HFFc6 (cell line): Measurements from ENCODE around the gene RIPPLY2. TPM values are rescaled to one million over a fixed set of nuclear protein-coding genes. Genes with fewer than 3 reads are reported as not detected.

Experiments used
- DNase-seq: peaks from one replicate; pipeline ENCODE4 v3.0.0-alpha.2; 2018
- H3K27ac Mint-ChIP-seq: 2 replicates; pipeline ENCODE4 v1.8.0; 2020; ENCODE audit warnings: mild to moderate bottlenecking, mixed read lengths
- H3K27me3 Mint-ChIP-seq: 2 replicates; pipeline ENCODE4 v1.8.0; 2021; ENCODE audit warnings: mild to moderate bottlenecking, moderate library complexity, mixed read lengths; ENCODE audit not compliant: insufficient read depth
- H3K36me3 Mint-ChIP-seq: 2 replicates; pipeline ENCODE4 v1.8.0; 2021; ENCODE audit warnings: low read depth, mixed read lengths
- H3K4me1 Mint-ChIP-seq: 2 replicates; pipeline ENCODE4 v1.8.0; 2020; ENCODE audit warnings: low read depth, mixed read lengths
- H3K4me3 Mint-ChIP-seq: 2 replicates; pipeline ENCODE4 v1.8.0; 2020; ENCODE audit warnings: mild to moderate bottlenecking, moderate library complexity, mixed read lengths
- H3K9me3 Mint-ChIP-seq: 2 replicates; pipeline ENCODE4 v1.8.0; 2020; ENCODE audit warnings: mild to moderate bottlenecking, mixed read lengths
- total RNA-seq, 6 experiments: library from RNA; stranded (reverse); fragmentation: NEBNext Ultra II Directional; extraction: Animal tissue kit (Norgen Biotek cat#: 25700); gene quantifications; 2 replicates in 1 of 6; 3 replicates in 5 of 6; pipeline ENCODE4 v1.2.3, GENCODE V29; 2021
- TF ChIP-seq, protein P1 (sequence below): fragments of 200-600 bp; sonication (generic); IDR thresholded peaks from 2 replicates; pipeline ENCODE4 v1.5.0; 2021; ENCODE audit warnings: antibody characterized with exemption, mild to moderate bottlenecking

The RIPPLY2 gene
- total RNA-seq, 6 experiments from 2014 or later: not detected

DNA sequence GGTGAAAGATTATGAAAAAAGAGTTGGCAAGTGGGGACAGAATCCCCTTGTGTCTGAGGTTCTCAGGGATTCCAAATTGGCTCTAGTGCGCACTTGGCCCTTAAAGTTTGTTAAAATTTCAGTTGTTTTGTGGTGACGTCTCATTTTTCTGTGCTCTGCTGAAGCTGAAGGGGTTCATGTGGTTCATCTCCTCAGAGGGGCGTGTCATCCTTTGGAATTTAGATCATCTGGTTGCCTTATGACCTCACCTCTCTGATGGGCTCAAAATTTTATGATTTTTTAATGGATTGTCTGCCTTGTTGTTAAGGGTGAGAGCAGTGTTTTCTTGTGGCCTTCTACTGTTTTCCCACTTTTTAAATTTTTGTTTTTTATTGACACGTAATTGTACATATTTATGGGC is 26.6 kb downstream of the RIPPLY2 start:
- no peak for DNase-seq

DNA sequence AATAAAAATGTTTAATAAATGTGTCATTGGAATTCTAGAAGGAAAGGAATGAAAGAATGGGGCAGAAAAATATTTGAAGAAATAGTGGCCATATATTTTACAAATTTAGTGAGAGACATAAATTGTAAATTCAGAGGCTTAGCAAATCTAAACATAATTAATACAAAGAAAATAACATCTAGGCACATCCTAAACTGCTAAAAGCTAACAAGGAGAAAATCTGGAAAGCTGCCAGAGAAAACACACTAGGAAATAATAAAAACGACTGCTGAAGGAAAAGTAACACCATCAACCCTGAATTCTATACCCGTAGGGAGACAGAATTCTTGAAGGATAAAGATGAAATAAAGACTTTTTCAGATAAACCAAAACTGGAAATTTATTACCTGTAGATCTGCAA is 30.1 kb downstream of the RIPPLY2 start:
- Mint-ChIP-seq H3K4me1 (peaks cover 49% of the 10 kb centered on the region), H3K4me3 (no peak overlapping the region), H3K27me3 (0 out of 2 replicates have a peak, but pooled peaks cover 1% of the 10 kb centered on the region), H3K36me3 (no peaks in the 10 kb centered on the region), H3K27ac (peak overlapping the region; percentile 12; the same call in 1 of the 2 replicates), H3K9me3 (no peaks in the 10 kb centered on the region)
- DNase-seq: no peak
- TF ChIP-seq, protein P1, sequence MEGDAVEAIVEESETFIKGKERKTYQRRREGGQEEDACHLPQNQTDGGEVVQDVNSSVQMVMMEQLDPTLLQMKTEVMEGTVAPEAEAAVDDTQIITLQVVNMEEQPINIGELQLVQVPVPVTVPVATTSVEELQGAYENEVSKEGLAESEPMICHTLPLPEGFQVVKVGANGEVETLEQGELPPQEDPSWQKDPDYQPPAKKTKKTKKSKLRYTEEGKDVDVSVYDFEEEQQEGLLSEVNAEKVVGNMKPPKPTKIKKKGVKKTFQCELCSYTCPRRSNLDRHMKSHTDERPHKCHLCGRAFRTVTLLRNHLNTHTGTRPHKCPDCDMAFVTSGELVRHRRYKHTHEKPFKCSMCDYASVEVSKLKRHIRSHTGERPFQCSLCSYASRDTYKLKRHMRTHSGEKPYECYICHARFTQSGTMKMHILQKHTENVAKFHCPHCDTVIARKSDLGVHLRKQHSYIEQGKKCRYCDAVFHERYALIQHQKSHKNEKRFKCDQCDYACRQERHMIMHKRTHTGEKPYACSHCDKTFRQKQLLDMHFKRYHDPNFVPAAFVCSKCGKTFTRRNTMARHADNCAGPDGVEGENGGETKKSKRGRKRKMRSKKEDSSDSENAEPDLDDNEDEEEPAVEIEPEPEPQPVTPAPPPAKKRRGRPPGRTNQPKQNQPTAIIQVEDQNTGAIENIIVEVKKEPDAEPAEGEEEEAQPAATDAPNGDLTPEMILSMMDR: no peak

More for the DNA sequence above, 26.6 kb downstream of the RIPPLY2 start:
- Mint-ChIP-seq H3K4me1 (peaks cover 56% of the 10 kb centered on the region), H3K4me3 (no peak overlapping the region), H3K27ac (no peak overlapping the region), H3K27me3 (0 out of 2 replicates have a peak, but pooled peaks cover 1% of the 10 kb centered on the region), H3K36me3 (no peaks in the 10 kb centered on the region), H3K9me3 (no peaks in the 10 kb centered on the region)
- TF ChIP-seq, protein P1: no peak

DNA sequence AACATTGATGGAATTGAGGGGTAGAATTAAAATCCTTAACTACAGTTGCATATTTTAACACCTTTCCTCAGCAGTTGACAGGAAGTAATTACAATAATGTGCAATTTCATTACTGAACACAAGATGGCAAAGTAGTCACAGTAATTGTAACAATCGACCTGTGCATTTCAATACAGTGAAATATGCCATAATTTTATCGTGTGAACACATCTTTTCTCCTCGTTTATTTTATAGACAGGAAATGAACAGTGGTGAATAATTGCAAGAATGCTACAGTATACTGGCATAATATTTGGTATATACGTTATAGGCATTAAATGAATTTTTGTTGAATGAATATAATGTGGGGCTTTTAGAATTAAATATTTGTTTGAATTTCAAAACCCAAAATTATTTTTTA is 31.4 kb downstream of the RIPPLY2 start:
- Mint-ChIP-seq H3K4me1 (peaks cover 41% of the 10 kb centered on the region), H3K27ac (no peak overlapping the region), H3K9me3 (no peaks in the 10 kb centered on the region), H3K36me3 (no peaks in the 10 kb centered on the region), H3K4me3 (no peak overlapping the region), H3K27me3 (0 out of 2 replicates have a peak, but pooled peaks cover 1% of the 10 kb centered on the region)
- DNase-seq: peak; percentile 53
- TF ChIP-seq, protein P1: peak; percentile 89

DNA sequence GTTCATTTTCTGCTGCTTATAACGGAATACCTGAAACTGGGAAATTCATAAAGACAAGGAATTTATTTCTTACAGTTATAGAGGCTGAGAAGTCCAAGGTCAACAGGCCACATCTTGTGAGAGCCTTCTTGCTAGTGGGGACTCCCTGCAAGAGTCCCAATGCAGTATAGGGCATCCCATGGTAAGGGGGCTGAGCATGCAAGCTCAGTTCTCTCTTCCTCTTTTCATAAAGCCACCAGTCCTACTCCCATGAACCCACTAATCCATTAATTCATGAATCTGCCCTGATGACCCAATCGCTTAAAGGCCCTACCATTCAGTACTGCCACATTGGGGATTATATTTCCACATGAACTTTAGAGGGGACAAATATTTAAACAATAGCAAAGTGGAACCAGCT is 32.8 kb downstream of the RIPPLY2 start:
- TF ChIP-seq, protein P1: no peak
- no peak for DNase-seq
- H3K4me3 Mint-ChIP-seq: no peak overlapping the region
- H3K27ac Mint-ChIP-seq: no peak overlapping the region
- H3K9me3 Mint-ChIP-seq: no peaks in the 10 kb centered on the region
- H3K36me3 Mint-ChIP-seq: 0 out of 2 replicates have a peak, but pooled peaks cover 5% of the 10 kb centered on the region
- 0 out of 2 replicates have a peak, but pooled peaks cover 1% of the 10 kb centered on the region for H3K27me3 Mint-ChIP-seq
- H3K4me1 Mint-ChIP-seq: peaks cover 34% of the 10 kb centered on the region

DNA sequence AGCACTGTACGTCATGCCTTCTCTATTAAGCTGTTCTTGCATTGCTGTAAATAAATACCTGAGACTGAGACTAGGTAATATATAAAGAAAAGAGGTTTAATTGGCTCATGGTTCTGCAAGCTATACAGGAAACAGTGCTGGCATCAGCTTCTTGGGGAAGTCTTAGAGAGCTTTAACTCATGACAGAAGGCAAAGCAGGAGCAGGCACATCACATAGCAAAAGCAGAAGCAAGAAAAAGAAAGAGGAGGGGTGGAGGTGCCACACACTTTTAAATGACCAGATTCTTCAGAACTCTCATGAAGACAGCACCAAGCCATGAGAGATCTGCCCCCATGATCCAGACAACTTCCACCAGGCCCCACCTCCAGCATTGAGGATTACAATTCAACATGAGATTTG is 36.5 kb downstream of the RIPPLY2 start:
- Mint-ChIP-seq H3K4me1 (peaks cover 9% of the 10 kb centered on the region), H3K27me3 (no peaks in the 10 kb centered on the region), H3K4me3 (no peak overlapping the region), H3K36me3 (0 out of 2 replicates have a peak, but pooled peaks cover 5% of the 10 kb centered on the region), H3K27ac (no peak overlapping the region), H3K9me3 (no peaks in the 10 kb centered on the region)
- DNase-seq: no peak
- TF ChIP-seq, protein P1: no peak
